H1 (cell line): ENCODE results near the gene ZSCAN21. TPM values are rescaled to one million over a fixed set of nuclear protein-coding genes. Genes with fewer than 3 reads are reported as not detected.

Experiments
- CTCF ChIA-PET: fragments of 300-600 bp; sonication (Branson Sonifier 250); formaldehyde crosslinking; loops from one replicate; lab custom pipeline; 2021; ENCODE audit not compliant: partially characterized antibody; lab: Charles Lee
- POLR2A ChIA-PET: fragments of 300-600 bp; sonication (Branson Sonifier 250); formaldehyde crosslinking; loops from one replicate; lab custom pipeline; 2021; ENCODE audit warnings: inconsistent platforms; ENCODE audit not compliant: partially characterized antibody; lab: Charles Lee
- DNase-seq, 2 experiments: peaks; one replicate each; pipeline versions ENCODE4 v3.0.0 to v3.0.0-alpha.2; 2010 to 2022; ENCODE audit warnings: low spot score in 2 of 2, low read depth in 1 of 2, mixed read lengths in 1 of 2
- FAIRE-seq: peaks from 2 replicates; lab custom pipeline; 2011; peaks lifted over from hg19 to GRCh38; lab: Jason Lieb, UNC
- H2AFZ ChIP-seq: 2 replicates; pipeline ENCODE4 v1.8.1; 2012; ENCODE audit warnings: low read length, inconsistent platforms
- H2AK5ac ChIP-seq: 2 replicates; pipeline ENCODE4 v1.6.1; 2013; ENCODE audit warnings: low read depth, low read length
- H2BK120ac ChIP-seq: replicated peaks from 2 replicates; pipeline ENCODE3; 2013; ENCODE audit warnings: low read depth, low read length, inconsistent platforms
- H2BK12ac ChIP-seq: 2 replicates; pipeline ENCODE4 v1.6.1; 2013; ENCODE audit warnings: low read depth, low read length
- H2BK15ac ChIP-seq: 2 replicates; pipeline ENCODE4 v1.6.1; 2013; ENCODE audit warnings: low read length
- H2BK20ac ChIP-seq: 2 replicates; pipeline ENCODE4 v1.6.1; 2013; ENCODE audit warnings: low read length
- H2BK5ac ChIP-seq: 2 replicates; pipeline ENCODE4 v1.6.1; 2013; ENCODE audit warnings: low read depth, low read length
- H3K14ac ChIP-seq: 2 replicates; pipeline ENCODE4 v1.6.1; 2013; ENCODE audit warnings: inconsistent platforms; ENCODE audit not compliant: insufficient read length
- H3K18ac ChIP-seq: 2 replicates; pipeline ENCODE4 v1.6.1; 2013; ENCODE audit warnings: low read length; ENCODE audit errors: extremely low read depth
- H3K23ac ChIP-seq: 2 replicates; pipeline ENCODE4 v1.6.1; 2013; ENCODE audit warnings: inconsistent platforms; ENCODE audit not compliant: insufficient read length
- H3K23me2 ChIP-seq: 2 replicates; pipeline ENCODE4 v1.6.1; 2013; ENCODE audit warnings: low read depth, low read length
- H3K27ac ChIP-seq: 2 replicates; pipeline ENCODE4 v1.6.1; 2011; ENCODE audit warnings: low read depth, low read length, inconsistent platforms
- H3K27me3 ChIP-seq, 4 experiments: replicated peaks in 1 of 4; 1 replicate in 1 of 4; 2 replicates in 3 of 4; pipeline versions ENCODE4 v1.6.1 to v1.8.1; 2011 to 2013; ENCODE audit warnings: low read length in 3 of 4, mild to moderate bottlenecking in 3 of 4, inconsistent platforms in 2 of 4, mixed read lengths in 2 of 4, moderate library complexity in 1 of 4; ENCODE audit not compliant: control insufficient read depth in 3 of 4, insufficient read depth in 3 of 4; ENCODE audit errors: extremely low read depth in 1 of 4
- H3K36me3 ChIP-seq, 4 experiments: 2 replicates each; pipeline versions ENCODE4 v1.6.1 to v1.8.1; 2011 to 2013; ENCODE audit warnings: mild to moderate bottlenecking in 4 of 4, low read length in 3 of 4, moderate library complexity in 2 of 4, control low read depth in 1 of 4, inconsistent platforms in 1 of 4; ENCODE audit not compliant: insufficient read depth in 4 of 4, control insufficient read depth in 2 of 4
- H3K4ac ChIP-seq: replicated peaks from 2 replicates; pipeline ENCODE3; 2013; ENCODE audit warnings: low read length, low read depth, mixed read lengths, inconsistent platforms; ENCODE audit not compliant: insufficient read length
- H3K4me1 ChIP-seq, 4 experiments: replicated peaks in 1 of 4; 1 replicate in 1 of 4; 2 replicates in 3 of 4; pipeline versions ENCODE4 v1.6.1 to v1.8.1; 2011 to 2013; ENCODE audit warnings: low read length in 3 of 4, inconsistent platforms in 2 of 4, mixed read lengths in 1 of 4; ENCODE audit not compliant: insufficient read depth in 4 of 4, control insufficient read depth in 3 of 4
- H3K4me2 ChIP-seq, 2 experiments: 2 replicates each; pipeline versions ENCODE4 v1.6.1 to v1.8.1; 2011 to 2013; ENCODE audit warnings: low read depth in 2 of 2, low read length in 2 of 2, control low read depth in 1 of 2, inconsistent platforms in 1 of 2, mild to moderate bottlenecking in 1 of 2; ENCODE audit not compliant: insufficient read depth in 1 of 2
- H3K4me3 ChIP-seq, 4 experiments: fragments of 200-600, 300-600 bp in 1 of 4; sonication (generic), shearing (Covaris generic), sonication (Bioruptor Twin) in 1 of 4; 2 replicates each; pipeline versions ENCODE4 v1.5.1 to v1.8.1; 2011 to 2016; ENCODE audit warnings: low read length in 4 of 4, low read depth in 3 of 4, control low read depth in 2 of 4, inconsistent platforms in 2 of 4, mild to moderate bottlenecking in 2 of 4, mixed read lengths in 1 of 4, moderate library complexity in 1 of 4; ENCODE audit not compliant: insufficient read depth in 2 of 4; ENCODE audit errors: extremely low read depth in 1 of 4
- H3K56ac ChIP-seq: replicated peaks from 2 replicates; pipeline ENCODE3; 2013; ENCODE audit warnings: low read depth, mild to moderate bottlenecking, mixed read lengths, low read length, inconsistent platforms; ENCODE audit not compliant: insufficient read length
- H3K79me1 ChIP-seq: 2 replicates; pipeline ENCODE4 v1.6.1; 2013; ENCODE audit warnings: low read depth, low read length, control low read depth
- H3K79me2 ChIP-seq, 2 experiments: 2 replicates each; pipeline versions ENCODE4 v1.6.1 to v1.8.1; 2012 to 2013; ENCODE audit warnings: low read length in 2 of 2, mild to moderate bottlenecking in 2 of 2, inconsistent platforms in 1 of 2; ENCODE audit not compliant: insufficient read depth in 2 of 2, control insufficient read depth in 1 of 2
- H3K9ac ChIP-seq, 4 experiments: replicated peaks in 1 of 4; 1 replicate in 1 of 4; 2 replicates in 3 of 4; pipeline versions ENCODE4 v1.6.1 to v1.8.1; 2011 to 2013; ENCODE audit warnings: low read depth in 3 of 4, low read length in 3 of 4, control low read depth in 2 of 4, mild to moderate bottlenecking in 2 of 4, moderate library complexity in 2 of 4, inconsistent platforms in 1 of 4; ENCODE audit errors: extremely low read depth in 1 of 4
- H3K9me3 ChIP-seq, 2 experiments: 2 replicates each; pipeline versions ENCODE4 v1.6.1 to v1.8.1; 2012 to 2013; ENCODE audit warnings: mild to moderate bottlenecking in 2 of 2, moderate library complexity in 2 of 2, control low read depth in 1 of 2, inconsistent platforms in 1 of 2, low read depth in 1 of 2, low read length in 1 of 2, mixed read lengths in 1 of 2; ENCODE audit not compliant: insufficient read depth in 2 of 2
- H4K20me1 ChIP-seq, 2 experiments: replicated peaks in 1 of 2; 2 replicates each; pipeline versions ENCODE3 to v1.8.1; 2011 to 2013; ENCODE audit warnings: inconsistent platforms in 2 of 2, low read length in 2 of 2, mild to moderate bottlenecking in 1 of 2; ENCODE audit not compliant: insufficient read depth in 2 of 2, control insufficient read depth in 1 of 2
- H4K5ac ChIP-seq: 2 replicates; pipeline ENCODE4 v1.6.1; 2013; ENCODE audit warnings: low read length, low read depth, mixed read lengths, inconsistent platforms; ENCODE audit not compliant: insufficient read length
- H4K8ac ChIP-seq: 2 replicates; pipeline ENCODE4 v1.8.0; 2013; ENCODE audit warnings: mild to moderate bottlenecking, moderate library complexity, low read length, inconsistent platforms; ENCODE audit not compliant: insufficient read depth; ENCODE audit errors: extremely low read depth
- H4K91ac ChIP-seq: replicated peaks from 2 replicates; pipeline ENCODE3; 2013; ENCODE audit warnings: low read length, mixed read lengths, inconsistent platforms; ENCODE audit not compliant: insufficient read length
- BCL11A ChIP-seq, 2 experiments: IDR thresholded peaks; one replicate each; pipeline ENCODE4 v1.6.1; 2011; ENCODE audit warnings: low read depth in 2 of 2, low read length in 2 of 2, mild to moderate bottlenecking in 2 of 2
- CHD2 ChIP-seq: IDR thresholded peaks from 2 replicates; pipeline ENCODE4 v1.6.1; 2012; ENCODE audit warnings: low read length, improper control_type of control experiment
- CTCF ChIP-seq, 3 experiments: IDR thresholded peaks; 1 replicate in 2 of 3; 2 replicates in 1 of 3; pipeline versions ENCODE4 v1.5.1 to v1.6.1; 2011; ENCODE audit warnings: low read length in 3 of 3, mild to moderate bottlenecking in 3 of 3, inconsistent platforms in 2 of 3, low read depth in 1 of 3, moderate library complexity in 1 of 3; ENCODE audit not compliant: insufficient read depth in 1 of 3; ENCODE audit errors: control extremely low read depth in 1 of 3
- EGR1 ChIP-seq: IDR thresholded peaks from 2 replicates; pipeline ENCODE4 v1.6.1; 2011; ENCODE audit warnings: low read depth, low read length, borderline replicate concordance
- HDAC2 ChIP-seq, 2 experiments: fragments of 300-600 bp in 1 of 2; sonication (generic) in 1 of 2; IDR thresholded peaks; 2 replicates each; pipeline ENCODE4 v1.6.1; 2011 to 2012; ENCODE audit warnings: low read depth in 2 of 2, low read length in 2 of 2, mild to moderate bottlenecking in 2 of 2, moderate library complexity in 2 of 2, borderline replicate concordance in 1 of 2, inconsistent platforms in 1 of 2
- POLR2A ChIP-seq, 2 experiments: IDR thresholded peaks; 1 replicate in 1 of 2; 2 replicates in 1 of 2; pipeline ENCODE4 v1.6.1; 2011; ENCODE audit warnings: low read depth in 2 of 2, low read length in 2 of 2, mild to moderate bottlenecking in 2 of 2; ENCODE audit errors: control extremely low read depth in 1 of 2
- SRF ChIP-seq: IDR thresholded peaks from 2 replicates; pipeline ENCODE4 v1.6.1; 2011; ENCODE audit warnings: mild to moderate bottlenecking, low read depth, low read length, moderate library complexity
- TCF12 ChIP-seq: IDR thresholded peaks from 2 replicates; pipeline ENCODE4 v1.6.1; 2011; ENCODE audit warnings: low read depth, mild to moderate bottlenecking, low read length
- YY1 ChIP-seq: IDR thresholded peaks from 2 replicates; pipeline ENCODE4 v1.6.1; 2011; ENCODE audit warnings: low read depth, mild to moderate bottlenecking, low read length
- ZNF274 ChIP-seq: IDR thresholded peaks from 2 replicates; pipeline ENCODE4 v1.7.0; 2012; ENCODE audit warnings: low read length, borderline replicate concordance; ENCODE audit errors: extremely low read depth
- WGBS, 2 experiments: shearing (Covaris generic) in 1 of 2; methylation state at CpG; one replicate each; pipeline versions ENCODE4 v1.1.6 to v1.1.7; 2013 to 2015; ENCODE audit warnings: low lambda C conversion rate in 2 of 2, mixed read lengths in 2 of 2, inconsistent platforms in 1 of 2, low coverage in 1 of 2, missing lambda C conversion rate in 1 of 2; ENCODE audit not compliant: insufficient replicate concordance in 2 of 2, insufficient coverage in 1 of 2, insufficient read length in 1 of 2; ENCODE audit errors: extremely low coverage in 1 of 2, missing lambda C conversion rate in 1 of 2; 5-methylcytosine and 5-hydroxymethylcytosine counted together
- polyA plus RNA-seq, 7 experiments: library from polyadenylated mRNA; depleted of rRNA in 3 of 7; stranded (reverse) in 5 of 7; unstranded in 2 of 7; fragments of >200 nt in 5 of 7; fragments of 200-250 nt in 2 of 7; gene quantifications; 1 replicate in 5 of 7; 2 replicates in 1 of 7; 4 replicates in 1 of 7; pipeline versions ENCODE4 v1.2.1 to v1.2.3, GENCODE V29; 2011 to 2013; ENCODE audit warnings: missing spikeins in 2 of 7, mixed read lengths in 2 of 7
- total RNA-seq: library from RNA; stranded (reverse); fragmentation: NEBNext Ultra II Directional; extraction: Animal tissue kit (Norgen Biotek cat#: 25700); gene quantifications from 2 replicates; pipeline ENCODE4 v1.2.1, GENCODE V29; 2021

Gene ZSCAN21
- total and polyA plus RNA-seq, 2 of the 8 experiments (the other 6 are each of a cell fraction or from before 2014, with no cell fraction given) = 15.4 to 26.1 TPM

- Histone ChIP-seq H3K23ac (no peak overlapping the region), H3K9ac (peak overlapping the region; percentile 98 to 100 (median 100)), H2AK5ac (peak overlapping the region; percentile 66), H3K23me2 (no peaks in the 10 kb centered on the region; the same call in 1 of the 2 replicates), H3K4me1 (peaks cover 0 to 8% (median 3%) of the 10 kb centered on the region in 4 experiments; a peak in 3 of 7 replicates), H4K91ac (peak overlapping the region; percentile 99), H3K27me3 (no peaks in the 10 kb centered on the region), H3K4me3 (peak overlapping the region; percentile 76 to 97 (median 84)), H3K27ac (peak overlapping the region; percentile 98), H2BK120ac (no peak overlapping the region), H3K79me1 (peaks cover 12% of the 10 kb centered on the region), H3K36me3 (peaks cover 39 to 53% (median 41%) of the 10 kb centered on the region in 4 experiments), H3K79me2 (peaks cover 9 to 56% of the 10 kb centered on the region in 2 experiments), H3K4me2 (peak overlapping the region; percentile 77 to 85; a peak in 3 of 4 replicates), H2BK5ac (peak overlapping the region; percentile 97), H2AFZ (no peak overlapping the region), H2BK12ac (no peak overlapping the region; the same call in 1 of the 2 replicates), H3K9me3 (no peaks in the 10 kb centered on the region), H4K5ac (peak overlapping the region; percentile 99), H2BK15ac (no peak overlapping the region), H2BK20ac (no peak overlapping the region), H3K4ac (peak overlapping the region; percentile 99), H3K18ac (peak overlapping the region; percentile 99), H3K56ac (peak overlapping the region; percentile 91), H4K20me1 (peaks cover 8 to 17% of the 10 kb centered on the region in 2 experiments), H3K14ac (no peak overlapping the region), H4K8ac (peak overlapping the region; percentile 100)
- POLR2A ChIA-PET = interaction anchor here (0.6 to 20.0 kb wide), 46 partner anchors 12 to 787 kb away, joined by 3 to 722 read pairs (median 5); partner anchors contain the start of genes AZGP1, BUD31, CNPY4 and COPS6
- DNase-seq = peak in 1 of 2 experiments; percentile 90
- CTCF ChIA-PET = interaction anchor here (0.7 to 5.9 kb wide), 7 partner anchors 8 to 30 kb away, joined by 3 to 55 read pairs (median 4); partner anchors contain the start of gene MBLAC1
- 2% methylated on average over 41 of the region's 61 CpGs; no CpG with 5 or more reads in 1 of the 2 experiments for WGBS, 2 experiments
- FAIRE-seq = no peak
- TF ChIP-seq ZNF274 = no peak
- TF ChIP-seq CHD2 = peak; percentile 89
- no peak for TF ChIP-seq TCF12
- TF ChIP-seq POLR2A (IDR thresholded peaks at IDR 0.05; ENCODE audit: control extremely low read depth in 1 of 2, low read depth in 2 of 2, low read length in 2 of 2) = peak in 1 of 2 experiments; percentile 61; a peak in 2 of 3 replicates
- TF ChIP-seq CTCF (IDR thresholded peaks at IDR 0.05; ENCODE audit: control extremely low read depth in 1 of 3, insufficient read depth in 1 of 3, low read depth in 1 of 3, low read length in 3 of 3) = no peak
- peak; percentile 55; the same call in 1 of the 2 replicates for TF ChIP-seq EGR1
- no peak for TF ChIP-seq BCL11A (IDR thresholded peaks at IDR 0.05; ENCODE audit: low read depth in 2 of 2, low read length in 2 of 2)
- TF ChIP-seq YY1 = no peak
- 0 out of 4 replicates have a peak, but pooled peaks of 1 of the 2 experiments have one; percentile 47 for TF ChIP-seq HDAC2 (IDR thresholded peaks at IDR 0.05; ENCODE audit: borderline replicate concordance in 1 of 2, low read depth in 2 of 2, low read length in 2 of 2)
- no peak for TF ChIP-seq SRF
Measured at GRCh38 chr7:100100420-100101015, 50.9 kb downstream of the ZSCAN21 start.
